Heart left ventricle (tissue), 16 donors: ENCODE results near the gene CYP46A1. TPM values are rescaled to one million over a fixed set of nuclear protein-coding genes. Genes with fewer than 3 reads are reported as not detected.

Experiments
- ATAC-seq, 4 donors: fragments of 200-7000 bp; cut with Tn5 transposase; one replicate each; pipeline ENCODE4 v1.9.1; 2020 to 2022; ENCODE audit warnings: moderate library complexity in 4 of 4, mild to moderate bottlenecking in 3 of 4, moderate number of reproducible peaks in 1 of 4
- DNase-seq, 5 donors: peaks; one replicate each; pipeline ENCODE4 v3.0.0-alpha.2; 2020
- H3K27ac ChIP-seq, 12 donors: fragments of 200-600 bp; sonication (generic) in 4 of 12; one replicate each; pipeline versions ENCODE4 v1.5.0 to v1.8.0; 2016 to 2022; ENCODE audit warnings: mild to moderate bottlenecking in 2 of 12
- H3K27me3 ChIP-seq, 9 donors: fragments of 200-600 bp; sonication (generic) in 2 of 9; one replicate each; pipeline versions ENCODE4 v1.5.1 to v1.8.0; 2016 to 2022; ENCODE audit warnings: mild to moderate bottlenecking in 3 of 9
- H3K36me3 ChIP-seq, 9 donors: fragments of 200-600 bp; sonication (generic) in 2 of 9; one replicate each; pipeline versions ENCODE4 v1.5.0 to v1.8.0; 2018 to 2022; ENCODE audit warnings: mild to moderate bottlenecking in 2 of 9
- H3K4me1 ChIP-seq, 12 donors: fragments of 200-600 bp; sonication (generic) in 4 of 12; one replicate each; pipeline versions ENCODE4 v1.5.0 to v1.8.0; 2016 to 2022; ENCODE audit warnings: mild to moderate bottlenecking in 3 of 12
- H3K4me3 ChIP-seq, 12 donors: fragments of 200-600 bp; sonication (generic) in 4 of 12; one replicate each; pipeline versions ENCODE4 v1.5.0 to v1.8.0; 2017 to 2022; ENCODE audit warnings: mild to moderate bottlenecking in 9 of 12, moderate library complexity in 4 of 12
- H3K9me3 ChIP-seq, 12 donors: fragments of 200-600 bp; sonication (generic) in 4 of 12; one replicate each; pipeline versions ENCODE4 v1.5.0 to v1.8.0; 2016 to 2022; ENCODE audit warnings: mild to moderate bottlenecking in 1 of 12
- POLR2A ChIP-seq, 2 donors: fragments of 450-650 bp; IDR thresholded peaks; one replicate each; pipeline ENCODE4 v1.6.1; 2017; ENCODE audit warnings: antibody characterized with exemption in 2 of 2, mild to moderate bottlenecking in 2 of 2, moderate library complexity in 2 of 2
- WGBS, 4 donors: extraction: QIAGEN DNeasy Blood & Tissue Kit in 2 of 4; methylation state at CpG; one replicate each; pipeline versions ENCODE4 v1.1.5 to v1.1.7; 2013 to 2018; 5-methylcytosine and 5-hydroxymethylcytosine counted together
- intact Hi-C, 10 donors: fragments of 100-400 bp; cut with DNase I; formaldehyde crosslinking; loops; one replicate each; pipeline versions ENCODE4 v1.11.1 to v1.14.2; 2022
- polyA plus RNA-seq, 2 donors: library from polyadenylated mRNA; stranded (reverse); fragments of 200-250 nt; gene quantifications; one replicate each; pipeline ENCODE4 v1.2.3, GENCODE V29; 2013
- total RNA-seq, 9 donors: library from RNA; depleted of rRNA in 2 of 9; stranded (reverse); fragments of >200 nt in 2 of 9; fragmentation: NEBNext Ultra II Directional in 3 of 9; extraction: Animal tissue kit (Norgen Biotek cat#: 25700) in 3 of 9; gene quantifications; one replicate each; pipeline versions ENCODE4 v1.1.0 to v1.2.4, GENCODE V29; 2016 to 2023
- TF ChIP-seq, protein P1 (sequence below), 12 donors: fragments of 200-600 bp; sonication (generic) in 4 of 12; IDR thresholded peaks; one replicate each; pipeline versions ENCODE4 v1.5.0 to v1.8.0; 2018 to 2022; ENCODE audit warnings: antibody characterized with exemption in 12 of 12, mild to moderate bottlenecking in 5 of 12
- donor health status: ischemic (EF 13 %, LVEDD 7.1; RV severe dilation, severe dysfunction).
- donor health status: healthy with polysubstance abuse.
- donor health status: DM: no; HTN: yes; CAD: no.
- donor health status: DM: no; HTN: no; CAD: no.
- donor health status: ischemic (EF 25% LVEDD 6.9; RV normal size, moderate dysfunction).
- donor health status: ischemic (EF 25% LVEDD 5.7; RV mildly dilated, moderate dysfunction).
- donor health status: healthy.
- donor health status: DM: yes; HTN: yes; CAD: no.
- donor health status: ischemic (EF 35%, LVEDD 5.7; RV mildly dilated, moderate dysfunction).
- donor health status: nonischemic (EF 11% LVEDD 7.7; RV severe dilation, severe dysfunction).
- donor health status: DM: yes; HTN: yes; CAD: no.
- donor health status: PGD.
- donor health status: ischemic (EF 29% LVEDD 5.4; RV normal size, mild dysfunction).
- donor health status: nonischemic (EF 23%, LVEDD 6.1; RV moderate dilation, normal function).

Gene CYP46A1
- total and polyA plus RNA-seq, 11 donors = 1.5 to 8.0 (median 3.4) TPM

DNA sequence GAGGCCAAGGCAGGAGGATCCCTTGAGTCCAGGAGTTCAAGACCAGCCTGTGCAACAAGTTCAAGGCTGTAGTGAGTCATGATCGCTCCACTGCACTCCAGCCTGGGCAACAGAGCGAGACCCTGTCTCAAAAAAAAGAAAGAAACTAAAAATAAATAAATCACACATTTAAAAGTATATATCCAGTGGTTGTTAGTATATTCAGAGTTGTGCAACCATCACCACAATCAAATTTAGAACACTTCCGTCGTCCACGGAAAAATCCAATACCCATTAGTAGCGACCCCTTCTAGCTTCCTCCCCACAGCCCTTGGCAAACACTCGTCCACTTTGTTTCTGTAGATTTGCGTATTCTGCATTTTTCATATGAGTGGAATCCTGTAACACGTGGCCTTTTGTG lies 64.4 kb downstream of the CYP46A1 start:
- no peaks in the 10 kb centered on the region for H3K27me3 ChIP-seq
- ATAC-seq (no peak), DNase-seq (no peak)
- intact Hi-C loops = no loop called here
- no peaks in the 10 kb centered on the region for H3K36me3 ChIP-seq
- TF ChIP-seq, protein P1, sequence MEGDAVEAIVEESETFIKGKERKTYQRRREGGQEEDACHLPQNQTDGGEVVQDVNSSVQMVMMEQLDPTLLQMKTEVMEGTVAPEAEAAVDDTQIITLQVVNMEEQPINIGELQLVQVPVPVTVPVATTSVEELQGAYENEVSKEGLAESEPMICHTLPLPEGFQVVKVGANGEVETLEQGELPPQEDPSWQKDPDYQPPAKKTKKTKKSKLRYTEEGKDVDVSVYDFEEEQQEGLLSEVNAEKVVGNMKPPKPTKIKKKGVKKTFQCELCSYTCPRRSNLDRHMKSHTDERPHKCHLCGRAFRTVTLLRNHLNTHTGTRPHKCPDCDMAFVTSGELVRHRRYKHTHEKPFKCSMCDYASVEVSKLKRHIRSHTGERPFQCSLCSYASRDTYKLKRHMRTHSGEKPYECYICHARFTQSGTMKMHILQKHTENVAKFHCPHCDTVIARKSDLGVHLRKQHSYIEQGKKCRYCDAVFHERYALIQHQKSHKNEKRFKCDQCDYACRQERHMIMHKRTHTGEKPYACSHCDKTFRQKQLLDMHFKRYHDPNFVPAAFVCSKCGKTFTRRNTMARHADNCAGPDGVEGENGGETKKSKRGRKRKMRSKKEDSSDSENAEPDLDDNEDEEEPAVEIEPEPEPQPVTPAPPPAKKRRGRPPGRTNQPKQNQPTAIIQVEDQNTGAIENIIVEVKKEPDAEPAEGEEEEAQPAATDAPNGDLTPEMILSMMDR (IDR thresholded peaks at IDR 0.05) = no peak
- no peak for TF ChIP-seq POLR2A (IDR thresholded peaks at IDR 0.05)
- H3K4me1 ChIP-seq = peaks cover 22 to 83% (median 48%) of the 10 kb centered on the region in 12 donors
- 81 to 88% (median 86%) methylated on average over 9 of the region's 9 CpGs for WGBS, 4 donors
- no peak overlapping the region for H3K4me3 ChIP-seq
- H3K27ac ChIP-seq = peak overlapping the region in 2 of 12 donors; percentile 5 to 90
- H3K9me3 ChIP-seq = no peaks in the 10 kb centered on the region

DNA sequence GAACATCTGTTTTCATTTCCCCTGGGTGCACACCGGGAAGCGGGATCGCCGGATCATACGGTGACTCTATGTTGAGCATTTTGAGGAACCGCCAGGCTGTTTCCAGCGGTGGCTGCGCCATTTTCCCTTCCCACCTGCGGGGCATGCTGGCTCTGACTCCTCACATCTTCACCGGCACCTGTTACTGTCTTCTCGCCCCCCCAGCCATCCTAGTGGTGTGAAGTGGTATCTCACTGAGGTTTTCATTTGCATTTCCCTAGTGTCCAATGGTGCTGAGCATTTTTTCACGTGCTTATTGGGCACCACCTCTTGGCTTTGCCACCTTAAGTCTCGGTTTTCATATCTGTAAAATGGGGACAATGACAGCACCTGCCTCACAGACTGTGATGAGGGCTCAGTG lies 65.0 kb downstream of the CYP46A1 start:
- intact Hi-C loops = no loop called here
- Histone ChIP-seq H3K27me3 (no peaks in the 10 kb centered on the region), H3K4me1 (peaks cover 22 to 89% (median 51%) of the 10 kb centered on the region in 12 donors), H3K4me3 (no peak overlapping the region), H3K9me3 (no peaks in the 10 kb centered on the region), H3K36me3 (no peaks in the 10 kb centered on the region), H3K27ac (peak overlapping the region in 6 of 12 donors; percentile 36 to 64 (median 53))
- WGBS, 4 donors = 74 to 91% (median 87%) methylated on average over 13 of the region's 13 CpGs
- DNase-seq = peak in 1 of 5 donors; percentile 17
- no peak for ATAC-seq
- no peak for TF ChIP-seq POLR2A (IDR thresholded peaks at IDR 0.05)
- TF ChIP-seq, protein P1 (IDR thresholded peaks at IDR 0.05) = peak in 1 of 12 donors; percentile 9

DNA sequence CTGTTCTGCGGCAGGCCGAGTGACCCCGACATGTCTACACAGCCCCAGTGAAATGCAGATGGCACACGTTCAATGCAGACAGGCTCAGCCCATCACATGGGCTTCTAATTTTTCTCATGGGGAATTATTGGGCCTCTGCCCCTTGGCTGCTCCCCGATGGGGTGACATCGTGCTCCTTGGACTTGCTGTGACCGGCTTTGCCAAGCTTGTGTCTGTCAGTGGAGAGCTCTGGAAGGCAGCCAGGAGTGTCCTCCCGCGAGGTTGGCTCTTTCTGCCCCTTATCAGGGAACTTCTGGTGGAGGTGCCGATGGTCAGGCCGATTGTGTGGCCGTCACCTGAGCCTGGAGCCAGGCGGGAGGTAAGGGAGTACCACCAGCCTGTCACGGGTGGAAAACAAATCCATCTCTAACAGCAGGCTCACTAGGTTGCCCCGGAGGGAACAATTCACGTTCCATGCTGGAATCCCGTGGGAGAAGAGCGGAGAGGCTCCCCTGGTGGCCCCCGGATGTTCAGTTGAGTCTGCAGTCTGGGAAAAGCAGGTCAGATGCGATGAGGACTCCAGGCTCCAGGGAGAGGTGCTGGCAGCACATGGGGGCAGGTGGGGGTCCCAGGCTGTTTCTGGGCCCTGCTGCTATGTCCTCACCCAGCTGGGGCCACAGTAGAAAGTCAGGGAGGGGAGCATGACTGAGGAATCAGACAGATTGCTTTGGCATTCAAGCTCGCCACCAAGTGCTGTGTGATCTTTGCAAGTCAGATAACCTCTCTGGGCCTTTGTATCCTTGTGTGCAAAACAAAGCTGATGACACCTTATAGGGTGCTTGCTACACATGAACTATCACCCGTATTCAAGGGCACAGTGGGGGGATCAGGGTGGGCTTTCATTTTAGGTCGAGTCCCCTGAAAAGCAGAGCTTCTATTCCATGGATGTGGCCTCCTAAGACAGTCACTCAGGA lies 65.9 kb downstream of the CYP46A1 start:
- peaks cover 22 to 93% (median 59%) of the 10 kb centered on the region in 12 donors for H3K4me1 ChIP-seq
- H3K9me3 ChIP-seq = no peaks in the 10 kb centered on the region
- TF ChIP-seq, protein P1 (IDR thresholded peaks at IDR 0.05) = no peak
- no peak for TF ChIP-seq POLR2A (IDR thresholded peaks at IDR 0.05)
- intact Hi-C loops = no loop called here
- H3K27ac ChIP-seq = peak overlapping the region in 7 of 12 donors; percentile 36 to 64 (median 48)
- no peaks in the 10 kb centered on the region for H3K27me3 ChIP-seq
- WGBS, 4 donors = 26 to 40% (median 34%) methylated on average over 17 to 23 of the region's 23 CpGs
- peak in 3 of 5 donors; percentile 61 to 68 (median 64) for DNase-seq
- ATAC-seq = peak in 3 of 4 donors; percentile 6 to 16 (median 12)
- H3K4me3 ChIP-seq = no peak overlapping the region
- no peaks in the 10 kb centered on the region for H3K36me3 ChIP-seq

DNA sequence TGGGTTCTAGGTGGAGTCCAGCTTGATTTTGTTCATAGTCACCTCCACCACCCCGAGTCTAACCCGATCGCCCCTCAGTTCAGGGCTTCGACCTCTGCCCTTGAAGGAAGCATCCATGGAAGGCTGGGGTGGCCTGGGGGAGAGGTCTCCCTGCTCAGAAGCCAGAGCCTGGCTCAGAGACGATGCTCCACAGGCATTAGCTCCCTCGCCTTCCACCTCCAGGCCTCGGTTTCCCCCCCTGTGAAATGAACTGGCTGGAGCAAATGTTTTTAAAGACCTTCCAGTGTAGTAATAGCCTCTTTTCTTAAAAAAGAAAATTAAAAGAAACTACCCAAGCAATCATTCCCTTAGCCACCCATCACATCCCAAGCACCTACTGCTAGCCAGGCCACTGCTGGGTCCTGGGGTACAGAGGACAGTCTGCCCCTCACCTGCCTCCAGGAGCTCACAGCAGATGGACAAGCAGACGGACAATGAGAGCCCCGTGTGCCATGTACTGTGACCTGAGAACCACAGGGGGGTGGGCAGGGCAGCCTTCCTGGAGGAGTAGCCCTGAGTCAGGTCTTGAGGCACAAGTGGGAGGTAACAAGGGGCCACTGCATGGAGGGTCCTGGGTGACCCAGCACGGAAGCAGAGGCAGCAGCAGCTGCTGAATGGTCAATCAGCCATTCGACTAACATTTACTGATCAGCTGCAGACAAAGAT lies 66.8 kb downstream of the CYP46A1 start:
- no peak for TF ChIP-seq POLR2A (IDR thresholded peaks at IDR 0.05)
- TF ChIP-seq, protein P1 (IDR thresholded peaks at IDR 0.05) = no peak
- Histone ChIP-seq H3K27me3 (no peaks in the 10 kb centered on the region), H3K36me3 (no peaks in the 10 kb centered on the region), H3K9me3 (no peaks in the 10 kb centered on the region), H3K4me1 (peaks cover 23 to 93% (median 61%) of the 10 kb centered on the region in 12 donors), H3K4me3 (no peak overlapping the region), H3K27ac (peak overlapping the region in 2 of 12 donors; percentile 58 to 77)
- intact Hi-C loops = no loop called here
- DNase-seq (no peak), ATAC-seq (no peak)
- 92 to 95% (median 94%) methylated on average over 11 of the region's 11 CpGs for WGBS, 4 donors
